Smooth muscle cell of the coronary artery (primary cell): ENCODE results near the gene KRT38. TPM values are rescaled to one million over a fixed set of nuclear protein-coding genes. Genes with fewer than 3 reads are reported as not detected.

Source experiments
- total RNA-seq: library from RNA; depleted of rRNA; stranded (reverse); fragments of >200 nt; gene quantifications from 2 replicates; pipeline ENCODE4 v1.2.3, GENCODE V29; 2014; ENCODE audit warnings: low replicate concordance

Gene KRT38
- under 0.01 TPM in 1 of 2 replicates, not detected in the other for total RNA-seq

GRCh38 chr17:41440531-41441033 is at the start of gene KRT38:
Gene KRT38 (minus strand): TSS chr17:41440983. CDS start chr17:41440921, 62 bp downstream.

GRCh38 chr17:41489531-41489930 is 48.7 kb upstream of the KRT38 start, which contains the start of gene KRT36:
Gene KRT36 (minus strand): TSS chr17:41489910. CDS start chr17:41489864, 46 bp downstream.

GRCh38 chr17:41481036-41481435 is 40.3 kb upstream of the KRT38 start, which contains the start of gene KRT35:
Gene KRT35 (minus strand): TSS chr17:41481151. CDS start chr17:41481097, 54 bp downstream.

GRCh38 chr17:41466988-41467387 is 26.2 kb upstream of the KRT38 start, which contains the start of gene KRT32:
Gene KRT32 (minus strand): TSS chr17:41467386. CDS start chr17:41467325, 61 bp downstream.

GRCh38 chr17:41424111-41424635 is 16.6 kb downstream of the KRT38 start, which contains the start of gene KRT37:
Gene KRT37 (minus strand): TSS chr17:41424585. CDS start chr17:41424523, 62 bp downstream.

GRCh38 chr17:41396996-41397660 is 43.7 kb downstream of the KRT38 start, which contains the start of gene KRT31:
Gene KRT31 (minus strand): TSS chr17:41397608. CDS start chr17:41397539, 69 bp downstream.

Other genes with a start within 250 kb of the KRT38 start
- not detected in 2 replicates for gene KRTAP9-2, start 214.3 kb downstream of the KRT38 start, total RNA-seq
- gene KRTAP9-3, start 208.5 kb downstream of the KRT38 start, total RNA-seq: not detected in 2 replicates
- not detected in 2 replicates for gene KRTAP9-8, start 203.0 kb downstream of the KRT38 start, total RNA-seq
- not detected in 2 replicates for gene KRTAP9-4, start 191.3 kb downstream of the KRT38 start, total RNA-seq
- gene KRTAP9-9, start 185.6 kb downstream of the KRT38 start, total RNA-seq: not detected in 2 replicates
- not detected in 2 replicates for gene KRTAP9-6, start 175.6 kb downstream of the KRT38 start, total RNA-seq
- not detected in 2 replicates for gene KRTAP9-7, start 165.3 kb downstream of the KRT38 start, total RNA-seq
- not detected in 2 replicates for gene KRTAP29-1, start 138.1 kb downstream of the KRT38 start, total RNA-seq
- not detected in 2 replicates for gene KRTAP16-1, start 131.7 kb downstream of the KRT38 start, total RNA-seq
- gene KRTAP17-1, start 125.3 kb downstream of the KRT38 start, total RNA-seq: not detected in 2 replicates
- not detected in 2 replicates for gene KRT33A, start 90.2 kb downstream of the KRT38 start, total RNA-seq
- gene KRT33B, start 71.2 kb downstream of the KRT38 start, total RNA-seq: not detected in 2 replicates
- gene KRT34, start 58.7 kb downstream of the KRT38 start, total RNA-seq: under 0.01 TPM in 1 of 2 replicates, not detected in the other
- gene KRT31, start 43.4 kb downstream of the KRT38 start, total RNA-seq: not detected in 2 replicates
- not detected in 2 replicates for gene KRT37, start 16.4 kb downstream of the KRT38 start, total RNA-seq
- not detected in 2 replicates for gene KRT32, start 26.4 kb upstream of the KRT38 start, total RNA-seq
- not detected in 2 replicates for gene KRT35, start 40.2 kb upstream of the KRT38 start, total RNA-seq
- gene KRT36, start 48.9 kb upstream of the KRT38 start, total RNA-seq: 0.08 and 0.12 TPM in 2 replicates
- not detected in 2 replicates for gene KRT13, start 64.6 kb upstream of the KRT38 start, total RNA-seq
- gene KRT15, start 77.9 kb upstream of the KRT38 start, total RNA-seq: 0.35 and 0.90 TPM in 2 replicates
- gene KRT19, start 87.3 kb upstream of the KRT38 start, total RNA-seq: 8.8 and 47.4 TPM in 2 replicates
- not detected in 2 replicates for gene KRT9, start 131.1 kb upstream of the KRT38 start, total RNA-seq
- 0.23 TPM in 1 of 2 replicates, not detected in the other for gene KRT14, start 145.9 kb upstream of the KRT38 start, total RNA-seq
- gene KRT16, start 171.8 kb upstream of the KRT38 start, total RNA-seq: 0.15 and 0.35 TPM in 2 replicates
- gene KRT17, start 183.6 kb upstream of the KRT38 start, total RNA-seq: 0.47 and 4.3 TPM in 2 replicates
- gene EIF1, start 247.9 kb upstream of the KRT38 start, total RNA-seq: 82.7 and 93.4 TPM in 2 replicates